OCI-LY3 (cell line): Measurements from ENCODE around the gene PSMC3IP.

ENCODE experiments used
- CTCF ChIP-seq: fragments of 200-600, 300-600 bp; sonication (generic); IDR thresholded peaks from 2 replicates; pipeline ENCODE4 v1.5.1; 2014; ENCODE audit warnings: antibody characterized with exemption, low read length, low read depth
- EZH2phosphoT487 ChIP-seq: fragments of 200-600 bp; shearing (Covaris generic); IDR thresholded peaks from 2 replicates; pipeline ENCODE4 v1.6.1; 2018; ENCODE audit warnings: antibody characterized with exemption, mixed run types, low read depth

GRCh38 chr17:42526031-42526444, 51.5 kb downstream of the PSMC3IP start:
- TF ChIP-seq CTCF (no peak), EZH2phosphoT487 (no peak)
